Measurements from ENCODE around the gene BICC1.
"Not testable (repeated sequence)": the region's sequence is repeated elsewhere in the genome, so short reads cannot be mapped to it uniquely, and the experiment has no call there.

BICC1 gene

DNA sequence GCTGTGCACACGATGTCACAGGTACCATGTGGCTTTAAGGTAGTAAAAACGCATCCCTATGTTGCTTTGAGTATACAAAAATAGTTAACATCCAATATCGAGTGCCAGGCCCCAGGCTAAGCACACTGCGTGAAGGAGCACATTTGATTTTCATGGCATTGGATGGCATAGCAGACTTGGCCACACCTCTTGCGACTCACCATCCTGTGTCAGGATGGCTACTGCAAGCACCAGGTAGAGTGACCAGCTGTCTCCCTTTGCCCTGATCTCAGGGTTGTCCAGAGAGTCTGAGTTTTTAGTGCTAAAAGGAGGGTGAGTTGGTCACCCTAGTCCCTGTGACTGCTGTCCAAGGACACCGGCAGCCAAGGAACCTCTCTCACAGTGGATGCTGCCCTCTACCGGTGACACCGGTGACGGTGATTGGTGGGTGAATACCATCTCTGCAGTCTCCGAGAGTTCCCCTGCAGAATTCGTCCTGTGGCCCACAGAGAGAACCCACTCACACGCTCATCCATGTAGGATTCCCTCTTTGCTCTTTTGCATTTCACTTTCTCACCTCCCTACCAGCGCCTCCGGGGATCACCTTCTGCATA, 76.1 kb downstream of the BICC1 start:
- TF ChIP-seq ZNF274 (IDR thresholded peaks at IDR 0.05; ENCODE audit: low read depth, low read length), result no peak
- H3K4me3 ChIP-seq (ENCODE audit: low read length), result no peak overlapping the region

DNA sequence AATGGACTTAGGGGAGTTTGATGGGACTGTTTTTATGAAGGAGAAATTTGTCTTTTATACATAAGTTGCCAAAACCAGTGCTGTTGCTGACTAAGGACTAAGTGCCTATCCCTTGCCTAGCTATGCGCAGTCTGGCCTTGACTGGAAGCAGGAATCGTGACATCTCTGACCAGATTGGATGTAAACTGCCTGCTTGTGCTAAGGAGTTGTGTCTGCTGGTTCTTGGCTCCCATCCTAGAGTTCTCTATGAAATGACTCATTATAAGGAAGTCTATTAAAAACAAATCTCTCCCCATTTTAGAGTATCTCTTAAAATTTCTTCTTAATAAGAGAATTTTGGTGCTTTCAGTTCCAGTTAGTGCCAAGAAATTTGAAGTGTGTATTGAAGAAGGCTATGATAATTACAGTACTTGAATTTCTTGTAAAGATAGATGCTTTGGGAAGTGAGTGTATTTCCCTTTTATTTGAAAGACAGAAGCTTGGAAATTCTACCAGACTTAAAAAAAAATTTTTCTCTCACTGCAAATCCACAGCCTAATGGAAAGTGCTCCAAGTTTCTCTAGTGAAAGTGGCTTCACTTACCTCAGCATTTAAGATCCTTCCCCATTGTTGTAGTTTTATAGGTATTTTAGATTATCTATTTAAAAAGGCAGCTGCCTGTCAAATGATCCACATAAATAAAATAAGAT, 77.6 kb downstream of the BICC1 start:
- no peak overlapping the region for H3K4me3 ChIP-seq (ENCODE audit: low read length)
- no peak for TF ChIP-seq ZNF274 (IDR thresholded peaks at IDR 0.05; ENCODE audit: low read depth, low read length)

DNA sequence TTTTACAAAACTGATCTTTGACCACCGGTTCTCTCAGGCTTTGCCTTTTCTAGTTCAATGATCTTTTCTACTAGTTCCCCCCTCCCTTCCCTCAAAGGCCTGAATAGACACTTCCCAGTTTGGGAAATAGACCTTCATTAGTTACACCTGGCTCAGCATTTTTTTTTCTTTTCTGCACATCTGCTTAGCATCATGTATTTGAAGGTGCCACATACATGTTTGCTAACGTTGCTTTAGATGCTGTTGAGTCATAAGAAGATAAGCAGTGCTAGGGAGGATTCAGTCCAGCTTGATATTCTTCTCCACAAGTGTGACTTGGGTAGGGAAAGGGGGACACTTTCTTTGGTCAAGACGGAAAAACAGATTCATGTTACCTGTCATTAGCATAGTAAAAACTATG, 78.3 kb downstream of the BICC1 start:
- TF ChIP-seq ZNF274 (IDR thresholded peaks at IDR 0.05; ENCODE audit: low read depth, low read length), result no peak
- no peak overlapping the region for H3K4me3 ChIP-seq (ENCODE audit: low read length)

GRCh38 chr10:58593008-58593407, 80.3 kb downstream of the BICC1 start:
- no peak overlapping the region for H3K4me3 ChIP-seq (ENCODE audit: low read length)
- no peak for TF ChIP-seq ZNF274 (IDR thresholded peaks at IDR 0.05; ENCODE audit: low read depth, low read length)

DNA sequence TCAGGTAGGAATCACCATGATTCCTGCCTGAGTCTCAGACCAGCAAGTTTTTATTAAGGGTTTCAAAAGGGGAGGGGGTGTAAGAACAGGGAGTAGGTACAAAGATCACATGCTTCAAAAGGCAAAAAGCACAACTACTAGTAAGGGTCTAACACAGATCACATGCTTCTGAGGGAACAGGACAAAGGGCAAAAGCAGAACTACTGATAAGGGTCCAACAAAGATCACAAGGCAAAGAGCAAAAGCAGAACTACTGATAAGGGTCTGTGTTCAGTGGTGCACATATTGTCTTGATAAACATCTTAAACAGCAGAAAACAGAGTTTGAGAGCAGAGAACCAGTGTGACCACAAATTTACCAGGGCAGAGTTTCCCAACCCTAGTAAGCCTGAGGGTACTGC, 84.5 kb downstream of the BICC1 start:
- H3K4me3 ChIP-seq (ENCODE audit: low read length), result not testable (repeated sequence)

GRCh38 chr10:58599927-58600553, 87.4 kb downstream of the BICC1 start:
- TF ChIP-seq ZNF274 (IDR thresholded peaks at IDR 0.05; ENCODE audit: low read depth, low read length), result no peak

DNA sequence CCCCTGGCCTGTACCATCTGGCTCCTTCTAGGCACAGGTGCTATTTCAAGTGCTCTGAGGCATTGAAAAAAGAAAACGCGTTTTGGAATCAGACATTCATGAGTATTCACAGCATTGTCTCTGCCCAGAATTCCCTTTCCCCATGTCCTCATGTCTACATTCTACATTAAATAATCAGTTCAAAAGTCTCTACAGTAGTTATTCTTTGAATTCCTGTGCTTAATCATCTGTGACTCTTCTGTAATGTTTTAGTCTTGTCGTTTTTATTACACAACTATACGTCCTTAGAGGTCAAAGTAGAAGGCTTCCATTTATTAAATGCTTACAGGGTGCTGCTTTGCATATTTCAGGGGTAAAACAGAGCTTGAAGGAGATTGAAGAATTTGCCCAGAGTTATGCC, 95.7 kb downstream of the BICC1 start:
- no peak for TF ChIP-seq ZNF274 (IDR thresholded peaks at IDR 0.05; ENCODE audit: low read depth, low read length)

More at GRCh38 chr10:58599927-58600553, 87.4 kb downstream of the BICC1 start:
- H3K4me3 ChIP-seq (ENCODE audit: low read length), result no peak overlapping the region

DNA sequence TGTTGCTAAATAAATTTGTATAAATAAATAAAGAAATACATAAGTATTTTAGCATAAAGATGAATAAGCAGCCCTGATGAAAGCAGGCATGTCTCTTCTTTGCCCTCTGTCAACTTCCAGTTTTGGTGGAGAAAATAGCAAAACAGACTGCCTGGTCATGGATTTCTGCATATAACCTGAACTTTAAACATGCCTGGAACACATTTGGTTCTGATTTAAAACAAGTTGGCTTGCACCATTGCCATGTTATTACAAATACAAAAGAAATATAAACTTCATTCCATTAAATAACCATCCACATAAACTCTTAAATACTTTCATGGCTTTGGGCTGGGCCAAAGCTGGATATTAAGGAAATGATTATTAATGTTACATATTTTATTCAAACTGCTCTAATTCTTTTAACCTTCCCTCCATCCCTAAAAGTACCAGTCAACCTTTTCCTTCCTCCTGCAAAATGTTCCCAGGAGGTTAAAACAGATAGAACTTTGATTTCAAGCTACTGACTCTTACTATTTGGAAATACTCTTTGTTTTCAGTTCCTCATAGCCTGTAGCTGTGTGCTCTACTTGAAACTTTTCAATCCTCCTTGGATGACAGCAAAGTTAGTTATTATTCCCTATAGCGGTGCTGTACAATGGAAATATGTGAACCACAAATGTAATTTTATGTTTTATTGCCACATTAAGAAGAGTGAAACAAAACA, 96.3 kb downstream of the BICC1 start:
- H3K4me3 ChIP-seq (ENCODE audit: low read length), result no peak overlapping the region
- TF ChIP-seq ZNF274 (IDR thresholded peaks at IDR 0.05; ENCODE audit: low read depth, low read length), result no peak

More for the DNA sequence above, 95.7 kb downstream of the BICC1 start:
- no peak overlapping the region for H3K4me3 ChIP-seq (ENCODE audit: low read length)

DNA sequence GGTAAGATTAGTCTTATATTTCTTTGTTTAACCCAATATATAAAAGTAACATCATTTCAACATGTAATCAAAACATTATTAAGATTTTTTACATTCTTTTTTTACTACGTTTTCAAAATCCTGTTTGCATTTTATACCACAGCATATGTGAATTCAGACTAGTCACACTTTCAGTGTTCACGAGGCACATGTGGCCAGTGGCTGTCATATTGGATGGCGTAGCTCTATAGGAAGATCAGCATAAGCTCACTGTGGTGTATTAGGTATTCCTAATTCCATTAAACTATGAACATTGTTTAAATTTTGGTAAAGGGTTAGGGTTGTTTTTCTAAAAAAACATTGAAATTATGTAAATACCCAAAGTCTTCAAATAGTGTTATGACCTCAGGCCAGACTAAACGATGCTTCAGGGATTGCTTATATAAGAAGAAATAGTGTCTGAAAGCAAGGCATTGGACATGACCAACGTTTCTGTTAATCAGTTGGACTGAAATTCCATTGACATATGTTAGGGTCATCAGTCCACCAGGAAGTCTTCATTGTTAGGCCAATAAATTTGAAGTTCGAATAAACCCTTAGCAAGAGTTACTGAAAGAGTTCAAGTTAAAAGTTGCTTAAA, 97.0 kb downstream of the BICC1 start:
- H3K4me3 ChIP-seq (ENCODE audit: low read length), result no peak overlapping the region
- TF ChIP-seq ZNF274 (IDR thresholded peaks at IDR 0.05; ENCODE audit: low read depth, low read length), result no peak

DNA sequence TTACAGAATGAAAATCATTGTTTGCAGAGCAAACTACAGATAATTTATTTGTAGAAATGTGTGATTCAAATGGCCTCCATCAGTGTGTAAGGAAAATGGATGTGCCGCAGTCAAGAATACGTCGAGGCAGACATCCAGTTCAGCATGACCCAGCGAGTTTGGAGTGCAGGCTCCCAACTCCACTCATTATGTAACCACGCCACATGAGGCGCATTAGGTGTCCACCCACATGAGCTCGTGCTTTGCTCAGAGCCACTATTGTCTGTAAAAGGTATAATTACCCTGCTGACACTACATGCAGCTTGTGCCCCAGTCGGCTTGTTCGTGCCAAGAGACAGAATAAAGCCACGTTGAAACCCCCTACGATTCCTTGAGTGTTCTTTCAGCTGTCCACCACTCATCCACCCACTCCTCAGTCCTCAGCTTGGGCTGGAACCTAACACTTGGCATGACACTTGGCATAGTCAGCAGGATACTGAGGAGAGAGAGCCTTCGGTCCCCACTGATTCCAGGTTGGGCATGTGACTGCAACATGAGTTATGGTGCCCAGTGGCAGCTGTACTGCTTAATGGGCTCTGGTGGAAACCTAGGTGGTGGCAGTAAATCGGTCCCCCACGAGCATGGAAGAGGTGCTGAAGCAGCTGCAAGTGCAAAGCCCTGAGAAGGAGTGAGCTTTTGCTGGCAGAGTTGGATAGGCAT, 102.7 kb downstream of the BICC1 start:
- no peak overlapping the region for H3K4me3 ChIP-seq (ENCODE audit: low read length)
- no peak for TF ChIP-seq ZNF274 (IDR thresholded peaks at IDR 0.05; ENCODE audit: low read depth, low read length)

DNA sequence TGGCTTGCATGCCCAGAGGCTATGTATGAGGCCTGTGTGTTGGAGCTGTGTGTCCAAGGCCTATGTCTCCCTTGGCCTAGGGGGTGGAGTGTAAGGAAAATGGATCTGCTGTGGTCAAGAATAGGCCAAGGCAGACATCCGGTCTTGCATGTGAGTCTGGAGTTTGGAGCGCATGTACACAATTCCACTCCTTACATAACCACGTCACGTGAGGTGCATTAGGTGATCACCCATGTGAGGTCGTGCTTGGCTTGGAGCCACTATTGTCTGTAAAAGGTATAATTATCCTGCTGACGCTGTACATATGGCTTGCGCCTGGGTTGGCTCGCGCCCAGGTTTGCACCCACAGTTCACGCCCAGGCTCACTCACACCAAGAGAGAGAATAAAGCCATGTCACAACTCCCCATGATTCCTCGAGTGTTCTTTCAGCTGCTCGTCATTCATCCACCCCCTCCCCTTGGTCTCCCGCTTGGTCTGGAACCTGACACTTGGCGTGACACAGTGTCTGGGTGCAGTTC, 105.5 kb downstream of the BICC1 start:
- TF ChIP-seq ZNF274 (IDR thresholded peaks at IDR 0.05; ENCODE audit: low read depth, low read length), result no peak
- no peak overlapping the region for H3K4me3 ChIP-seq (ENCODE audit: low read length)

- TF ChIP-seq ZNF274 (IDR thresholded peaks at IDR 0.05; ENCODE audit: low read depth, low read length), result no peak
- no peak overlapping the region for H3K4me3 ChIP-seq (ENCODE audit: low read length)
Observed at GRCh38 chr10:58621379-58622077, 108.9 kb downstream of the BICC1 start.

- no peak for TF ChIP-seq ZNF274 (IDR thresholded peaks at IDR 0.05; ENCODE audit: low read depth, low read length)
- H3K4me3 ChIP-seq (ENCODE audit: low read length), result no peak overlapping the region
Observed at GRCh38 chr10:58622246-58622645, 109.6 kb downstream of the BICC1 start.
